BE2C (cell line): ENCODE results near the gene NTRK2.

Experiments used
- DNase-seq: peaks from one replicate; pipeline ENCODE4 v3.0.0-alpha.2; 2020
- H3K27me3 ChIP-seq: fragments of 250-450 bp; sonication (Bioruptor Pico); 2 replicates; pipeline ENCODE4 v1.5.1; 2020; ENCODE audit warnings: mild to moderate bottlenecking
- H3K36me3 ChIP-seq: fragments of 250-450 bp; sonication (Bioruptor Pico); 2 replicates; pipeline ENCODE4 v1.5.1; 2020; ENCODE audit warnings: mild to moderate bottlenecking
- H3K4me1 ChIP-seq: fragments of 250-450 bp; sonication (Bioruptor Pico); 2 replicates; pipeline ENCODE4 v1.5.1; 2020
- H3K4me3 ChIP-seq: 2 replicates; pipeline ENCODE4 v1.5.1; 2011; ENCODE audit warnings: low read depth, low read length
- H3K9me3 ChIP-seq: fragments of 250-450 bp; sonication (Bioruptor Pico); 2 replicates; pipeline ENCODE4 v1.5.1; 2020
- CTCF ChIP-seq: IDR thresholded peaks from 2 replicates; pipeline ENCODE4 v1.5.1; 2012; ENCODE audit warnings: mild to moderate bottlenecking, low read depth, low read length

Gene NTRK2

DNA sequence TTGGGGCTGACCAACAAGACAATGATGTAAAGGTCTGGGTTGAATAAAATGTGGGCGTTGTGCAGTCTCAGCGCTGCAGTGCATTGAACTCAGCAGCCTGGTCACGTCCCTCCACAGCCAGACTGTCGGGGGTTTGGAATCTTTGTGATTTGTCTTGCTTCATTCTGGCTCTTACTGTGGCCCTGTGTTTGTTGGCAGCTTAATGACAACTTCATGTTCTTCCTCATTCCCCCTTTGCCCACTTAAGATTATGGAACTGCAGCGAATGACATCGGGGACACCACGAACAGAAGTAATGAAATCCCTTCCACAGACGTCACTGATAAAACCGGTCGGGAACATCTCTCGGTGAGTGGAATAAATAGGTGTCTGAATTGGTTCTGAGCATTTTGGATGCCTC is 75.2 kb downstream of the NTRK2 start:
- H3K9me3 ChIP-seq: no peaks in the 10 kb centered on the region
- no peaks in the 10 kb centered on the region for H3K27me3 ChIP-seq
- H3K36me3 ChIP-seq: no peaks in the 10 kb centered on the region
- H3K4me3 ChIP-seq: no peak overlapping the region
- H3K4me1 ChIP-seq: no peaks in the 10 kb centered on the region
- DNase-seq: no peak
- TF ChIP-seq CTCF: no peak

DNA sequence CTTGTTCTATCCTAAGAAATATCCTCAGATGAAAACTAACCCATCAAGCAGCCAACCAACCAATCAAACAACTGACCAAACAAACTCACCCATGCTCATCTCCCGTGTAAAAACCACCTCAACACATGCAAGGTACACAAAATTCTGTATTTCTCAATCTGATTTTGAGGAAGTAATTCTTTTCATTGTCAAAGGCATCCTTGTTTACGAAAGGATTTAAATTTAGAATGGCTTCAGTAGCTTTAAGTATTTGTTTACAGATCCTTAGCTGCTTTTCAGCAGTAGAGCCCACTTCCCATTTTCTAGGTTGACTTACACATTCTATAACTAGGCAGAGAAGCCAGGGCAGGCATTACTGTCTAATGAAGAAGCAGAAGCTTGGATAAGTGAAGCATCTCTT is 78.6 kb downstream of the NTRK2 start:
- Histone ChIP-seq H3K4me3 (no peak overlapping the region), H3K4me1 (no peaks in the 10 kb centered on the region), H3K27me3 (no peaks in the 10 kb centered on the region), H3K36me3 (no peaks in the 10 kb centered on the region), H3K9me3 (no peaks in the 10 kb centered on the region)
- no peak for DNase-seq
- TF ChIP-seq CTCF: no peak

- no peaks in the 10 kb centered on the region for H3K36me3 ChIP-seq
- TF ChIP-seq CTCF: no peak
- DNase-seq: no peak
Measured at GRCh38 chr9:84750152-84750865, 80.8 kb downstream of the NTRK2 start.

DNA sequence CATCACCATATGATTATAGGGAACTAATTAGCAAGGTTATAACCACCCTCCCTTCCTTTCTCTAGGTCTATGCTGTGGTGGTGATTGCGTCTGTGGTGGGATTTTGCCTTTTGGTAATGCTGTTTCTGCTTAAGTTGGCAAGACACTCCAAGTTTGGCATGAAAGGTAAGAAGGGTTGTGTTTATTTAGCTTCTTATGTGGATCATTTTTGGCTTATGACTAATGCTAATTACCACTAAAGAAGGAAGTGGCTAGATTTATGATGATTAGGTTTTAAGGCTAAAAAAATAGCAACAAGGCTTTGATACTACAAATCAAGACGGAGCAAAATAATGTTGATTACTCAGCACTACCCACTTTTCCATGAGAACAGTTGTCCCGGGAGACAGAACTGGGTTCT is 82.4 kb downstream of the NTRK2 start:
- Histone ChIP-seq H3K4me1 (no peaks in the 10 kb centered on the region), H3K36me3 (no peaks in the 10 kb centered on the region), H3K4me3 (no peak overlapping the region), H3K9me3 (no peaks in the 10 kb centered on the region), H3K27me3 (no peaks in the 10 kb centered on the region)
- no peak for DNase-seq
- no peak for TF ChIP-seq CTCF

More at GRCh38 chr9:84750152-84750865, 80.8 kb downstream of the NTRK2 start:
- Histone ChIP-seq H3K9me3 (no peaks in the 10 kb centered on the region), H3K27me3 (no peaks in the 10 kb centered on the region), H3K4me3 (no peak overlapping the region), H3K4me1 (no peaks in the 10 kb centered on the region)

GRCh38 chr9:84754461-84754860 is 84.9 kb downstream of the NTRK2 start:
- no peaks in the 10 kb centered on the region for H3K9me3 ChIP-seq

DNA sequence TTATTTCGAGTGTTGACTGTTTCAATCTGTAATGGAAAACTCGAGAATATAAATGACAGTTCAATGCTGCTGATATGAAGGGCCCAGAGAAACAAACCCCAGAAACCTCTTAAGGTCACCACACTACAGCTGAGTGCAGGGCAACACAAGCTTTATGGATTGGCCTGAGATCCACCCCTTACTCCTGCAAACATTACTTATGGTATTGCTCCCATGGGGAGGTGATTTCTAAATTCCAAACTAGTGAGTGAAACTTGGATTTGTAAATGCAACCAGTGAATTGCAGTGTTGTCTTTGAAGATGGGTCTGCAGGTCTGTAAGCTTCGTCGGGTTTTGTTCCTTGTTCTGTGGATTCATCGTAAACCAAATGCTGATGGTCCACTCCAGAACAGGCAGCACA is 85.4 kb downstream of the NTRK2 start:
- DNase-seq: no peak
- no peaks in the 10 kb centered on the region for H3K27me3 ChIP-seq
- H3K36me3 ChIP-seq: no peaks in the 10 kb centered on the region
- no peak overlapping the region for H3K4me3 ChIP-seq
- H3K4me1 ChIP-seq: no peaks in the 10 kb centered on the region
- H3K9me3 ChIP-seq: no peaks in the 10 kb centered on the region
- no peak for TF ChIP-seq CTCF

More at GRCh38 chr9:84754461-84754860, 84.9 kb downstream of the NTRK2 start:
- no peaks in the 10 kb centered on the region for H3K4me1 ChIP-seq
- no peak overlapping the region for H3K4me3 ChIP-seq
- no peaks in the 10 kb centered on the region for H3K27me3 ChIP-seq
- no peaks in the 10 kb centered on the region for H3K36me3 ChIP-seq
- no peak for TF ChIP-seq CTCF
- DNase-seq: no peak
